GM23338 (cell line): ENCODE data around the gene FTCD. TPM values are rescaled to one million over a fixed set of nuclear protein-coding genes. Genes with fewer than 3 reads are reported as not detected.

Source experiments
- ATAC-seq: fragments of 200-7000 bp; cut with Tn5 transposase; 3 replicates; pipeline ENCODE4 v1.9.1; 2020
- DNase-seq: peaks from one replicate; pipeline ENCODE4 v3.0.0-alpha.2; 2015; ENCODE audit warnings: low spot score
- H2AFZ ChIP-seq: fragments of 200-600 bp; sonication (generic); 2 replicates; pipeline ENCODE4 v1.8.0; 2016; ENCODE audit warnings: antibody characterized with exemption, mild to moderate bottlenecking, moderate library complexity
- H3F3A ChIP-seq: fragments of 200-600 bp; sonication (generic); replicated peaks from 2 replicates; pipeline ENCODE4 v1.8.0; 2017; ENCODE audit warnings: antibody characterized with exemption, mixed run types, low read depth
- H3K27ac ChIP-seq: fragments of 200-600 bp; sonication (generic); 2 replicates; pipeline ENCODE4 v1.6.1; 2016; ENCODE audit warnings: low read depth
- H3K27me3 ChIP-seq: fragments of 200-600 bp; sonication (generic); 2 replicates; pipeline ENCODE4 v1.8.0; 2016; ENCODE audit warnings: mild to moderate bottlenecking, mixed run types, moderate library complexity; ENCODE audit not compliant: insufficient read depth
- H3K36me3 ChIP-seq: fragments of 200-600 bp; sonication (generic); 2 replicates; pipeline ENCODE4 v1.8.0; 2016; ENCODE audit warnings: mild to moderate bottlenecking; ENCODE audit not compliant: insufficient read depth
- H3K4me1 ChIP-seq: fragments of 200-600 bp; sonication (generic); 2 replicates; pipeline ENCODE4 v1.8.0; 2016; ENCODE audit warnings: mild to moderate bottlenecking, moderate library complexity; ENCODE audit not compliant: insufficient read depth
- H3K4me2 ChIP-seq: fragments of 200-600 bp; sonication (generic); 2 replicates; pipeline ENCODE4 v1.7.1; 2017; ENCODE audit warnings: mixed run types
- H3K4me3 ChIP-seq: fragments of 200-600 bp; sonication (generic); 2 replicates; pipeline ENCODE4 v1.6.1; 2016; ENCODE audit warnings: mixed run types
- H3K79me2 ChIP-seq: fragments of 200-600 bp; sonication (generic); replicated peaks from 2 replicates; pipeline ENCODE4 v1.8.0; 2017; ENCODE audit warnings: mild to moderate bottlenecking; ENCODE audit not compliant: insufficient read depth
- H3K9me2 ChIP-seq: fragments of 200-600 bp; sonication (generic); 2 replicates; pipeline ENCODE4 v1.8.0; 2017; ENCODE audit not compliant: insufficient read depth
- H4K20me1 ChIP-seq: fragments of 200-600 bp; sonication (generic); replicated peaks from 2 replicates; pipeline ENCODE4 v1.8.0; 2017; ENCODE audit warnings: mild to moderate bottlenecking; ENCODE audit not compliant: insufficient read depth
- H3K27ac Mint-ChIP-seq: 2 replicates; pipeline ENCODE4 v1.8.0; 2020; ENCODE audit warnings: inconsistent platforms, mild to moderate bottlenecking, moderate library complexity, mixed read lengths
- H3K27me3 Mint-ChIP-seq: 3 replicates; pipeline ENCODE4 v1.8.0; 2022; ENCODE audit warnings: low read depth, mild to moderate bottlenecking, moderate library complexity, mixed read lengths, inconsistent platforms; ENCODE audit not compliant: insufficient read depth, poor library complexity
- H3K36me3 Mint-ChIP-seq: 3 replicates; pipeline ENCODE4 v1.8.0; 2021; ENCODE audit warnings: low read depth, mild to moderate bottlenecking, inconsistent platforms, moderate library complexity, mixed read lengths
- H3K4me1 Mint-ChIP-seq: 3 replicates; pipeline ENCODE4 v1.8.0; 2020; ENCODE audit warnings: mild to moderate bottlenecking, inconsistent platforms, mixed read lengths
- H3K4me3 Mint-ChIP-seq: 3 replicates; pipeline ENCODE4 v1.8.0; 2021; ENCODE audit warnings: moderate library complexity, mild to moderate bottlenecking, inconsistent platforms, mixed read lengths
- H3K9me3 Mint-ChIP-seq: 3 replicates; pipeline ENCODE4 v1.8.0; 2020; ENCODE audit warnings: moderate library complexity, mild to moderate bottlenecking, inconsistent platforms, mixed read lengths
- CREB1 ChIP-seq: fragments of 250-450 bp; sonication (Bioruptor Pico); IDR thresholded peaks from 2 replicates; pipeline ENCODE4 v1.5.0; 2020; ENCODE audit warnings: low read depth, mild to moderate bottlenecking, moderate library complexity
- CTCF ChIP-seq, 2 experiments: fragments of 200-600 bp in 1 of 2; sonication (generic) in 1 of 2; conservative IDR thresholded peaks; 2 replicates each; pipeline versions ENCODE4 v1.5.1 to v1.6.1; 2016 to 2017; ENCODE audit warnings: antibody characterized with exemption in 2 of 2, low read depth in 2 of 2, mild to moderate bottlenecking in 2 of 2, moderate library complexity in 1 of 2
- ETS1 ChIP-seq: IDR thresholded peaks from 2 replicates; pipeline ENCODE4 v1.6.1; 2016; ENCODE audit warnings: antibody characterized with exemption
- EZH2 ChIP-seq: fragments of 200-600 bp; sonication (generic); IDR thresholded peaks from one replicate; pipeline ENCODE4 v1.8.0; 2017; ENCODE audit warnings: antibody characterized with exemption, mild to moderate bottlenecking, low read depth; ENCODE audit not compliant: unreplicated experiment
- NANOG ChIP-seq: IDR thresholded peaks from 2 replicates; pipeline ENCODE4 v1.6.1; 2016; ENCODE audit warnings: antibody characterized with exemption, borderline replicate concordance
- POLR2AphosphoS5 ChIP-seq: IDR thresholded peaks from 2 replicates; pipeline ENCODE4 v1.6.1; 2016; ENCODE audit warnings: antibody characterized with exemption, low read depth
- REST ChIP-seq: IDR thresholded peaks from one replicate; pipeline ENCODE4 v1.6.1; 2018; ENCODE audit warnings: antibody characterized with exemption; ENCODE audit not compliant: unreplicated experiment
- polyA plus RNA-seq: library from polyadenylated mRNA; unstranded; fragments of >200 nt; fragmentation: Nextera tagmentation; extraction: Ambion mirVana; gene quantifications from 2 replicates; pipeline ENCODE4 v1.2.1, GENCODE V29; 2016
- total RNA-seq: library from RNA; depleted of rRNA; stranded (reverse); fragments of >200 nt; shearing (Covaris generic); gene quantifications from 2 replicates; pipeline ENCODE4 v1.2.3, GENCODE V29; 2014

Gene FTCD
- total and polyA plus RNA-seq, 2 experiments from 2014 or later: 0.90 to 2.3 TPM

GRCh38 chr21:46152927-46153246 is 2.5 kb downstream of the FTCD start:
- Histone ChIP-seq H3K27ac (no peak overlapping the region), H3K4me2 (peak overlapping the region; percentile 67; the same call in 1 of the 2 replicates), H3K27me3 (no peaks in the 10 kb centered on the region), H3K4me1 (no peaks in the 10 kb centered on the region; the same call in 1 of the 2 replicates), H3F3A (0 out of 2 replicates have a peak, but pooled peaks cover 4% of the 10 kb centered on the region), H4K20me1 (no peaks in the 10 kb centered on the region), H3K79me2 (no peaks in the 10 kb centered on the region), H3K9me2 (no peaks in the 10 kb centered on the region), H3K36me3 (no peaks in the 10 kb centered on the region), H2AFZ (no peak overlapping the region), H3K4me3 (no peak overlapping the region)
- no peaks in the 10 kb centered on the region for H3K27me3 Mint-ChIP-seq
- no peak overlapping the region for H3K27ac Mint-ChIP-seq
- DNase-seq: no peak
- H3K4me1 Mint-ChIP-seq: peaks cover 15% of the 10 kb centered on the region
- no peaks in the 10 kb centered on the region; the same call in 2 of the 3 replicates for H3K36me3 Mint-ChIP-seq
- ATAC-seq: peak; percentile 8
- H3K9me3 Mint-ChIP-seq: no peaks in the 10 kb centered on the region; the same call in 2 of the 3 replicates
- H3K4me3 Mint-ChIP-seq: no peak overlapping the region
- TF ChIP-seq CREB1 (CRISPR knock-in tag): no peak
- TF ChIP-seq CTCF (conservative IDR thresholded peaks at IDR 0.05; ENCODE audit: low read depth in 2 of 2): no peak
- no peak for TF ChIP-seq NANOG
- no peak for TF ChIP-seq REST
- no peak for TF ChIP-seq POLR2AphosphoS5
- no peak for TF ChIP-seq EZH2
- no peak for TF ChIP-seq ETS1
